Right lobe of liver (tissue), 6 donors: ENCODE data around the gene ZNF487. TPM values are rescaled to one million over a fixed set of nuclear protein-coding genes. Genes with fewer than 3 reads are reported as not detected.
"Not testable (repeated sequence)": the region's sequence is repeated elsewhere in the genome, so short reads cannot be mapped to it uniquely, and the experiment has no call there.

Experiments
- ATAC-seq, 4 donors: fragments of 200-7000 bp; cut with Tn5 transposase; one replicate each; pipeline ENCODE4 v1.9.1; 2020; ENCODE audit warnings: mild to moderate bottlenecking in 4 of 4, moderate library complexity in 4 of 4
- DNase-seq, 3 donors: peaks; one replicate each; pipeline ENCODE4 v3.0.0-alpha.2; 2020
- H3K27ac ChIP-seq, 3 donors: fragments of 200-600 bp; one replicate each; pipeline ENCODE4 v1.8.0; 2022
- H3K27me3 ChIP-seq, 2 donors: fragments of 200-600 bp; one replicate each; pipeline ENCODE4 v1.8.0; 2022
- H3K36me3 ChIP-seq, 4 donors: fragments of 200-600 bp; sonication (generic) in 1 of 4; one replicate each; pipeline versions ENCODE4 v1.5.1 to v1.8.0; 2017 to 2022; ENCODE audit warnings: control low read depth in 1 of 4
- H3K4me1 ChIP-seq, 4 donors: fragments of 200-600 bp; sonication (generic) in 1 of 4; one replicate each; pipeline versions ENCODE4 v1.5.1 to v1.8.0; 2017 to 2022; ENCODE audit warnings: control low read depth in 1 of 4
- H3K4me3 ChIP-seq, 3 donors: fragments of 200-600 bp; one replicate each; pipeline ENCODE4 v1.8.0; 2022
- H3K9me3 ChIP-seq, 4 donors: fragments of 200-600 bp; sonication (generic) in 1 of 4; one replicate each; pipeline versions ENCODE4 v1.5.1 to v1.8.0; 2017 to 2022; ENCODE audit warnings: control low read depth in 1 of 4
- CTCF ChIP-seq, 4 donors: fragments of 200-600 bp in 3 of 4; fragments of 450-650 bp in 1 of 4; IDR thresholded peaks; one replicate each; pipeline versions ENCODE4 v1.5.1 to v1.8.0; 2016 to 2022; ENCODE audit warnings: antibody characterized with exemption in 4 of 4, mild to moderate bottlenecking in 2 of 4
- POLR2A ChIP-seq: fragments of 450-650 bp; IDR thresholded peaks from one replicate; pipeline ENCODE4 v1.6.1; 2017; ENCODE audit warnings: antibody characterized with exemption, mild to moderate bottlenecking
- WGBS: methylation state at CpG from one replicate; pipeline ENCODE4 v1.1.6; 2018; ENCODE audit warnings: low coverage, low lambda C conversion rate; ENCODE audit not compliant: insufficient coverage; ENCODE audit errors: missing lambda C conversion rate; 5-methylcytosine and 5-hydroxymethylcytosine counted together
- intact Hi-C, 2 donors: fragments of 100-400 bp; cut with DNase I; formaldehyde crosslinking; loops; one replicate each; pipeline versions ENCODE4 v1.11.2 to v1.14.1; 2022
- total RNA-seq, 6 experiments: library from RNA; depleted of rRNA in 2 of 6; stranded (reverse); fragments of >200 nt in 2 of 6; fragmentation: NEBNext Ultra II Directional in 3 of 6; extraction: Animal tissue kit (Norgen Biotek cat#: 25700) in 3 of 6; gene quantifications; one replicate each; pipeline versions ENCODE4 v1.1.0 to v1.2.4, GENCODE V29; 2016 to 2023
- donor health status: DM: no; HTN: yes; CAD: no.
- donor health status: DM: no; HTN: no; CAD: no.
- donor health status: DM: no; HTN: no; CAD: no.
- donor health status: DM: no; HTN: yes; CAD: no.
- donor health status: DM: no; HTN: yes; CAD: no.

The ZNF487 gene
- total RNA-seq, 6 experiments from 2014 or later: 1.4 to 3.0 (median 1.8) TPM

- no peak for TF ChIP-seq POLR2A
- TF ChIP-seq CTCF (IDR thresholded peaks at IDR 0.05): peak; percentile 75 to 78 (median 77)
- H3K9me3 ChIP-seq: no peaks in the 10 kb centered on the region
- H3K27ac ChIP-seq: no peak overlapping the region
- intact Hi-C loops: loop anchor here in 1 of 2 donors (10.0 kb wide), 1 partner anchor 167 kb away; no protein-coding TSS in a partner anchor
- no peak for DNase-seq
- no peaks in the 10 kb centered on the region for H3K36me3 ChIP-seq
- WGBS: 11% methylated on average over 5 of the region's 5 CpGs
- H3K27me3 ChIP-seq: no peaks in the 10 kb centered on the region
- peak; percentile 88 to 95 (median 92) for ATAC-seq
- peak overlapping the region in 2 of 3 donors; percentile 17 for H3K4me3 ChIP-seq
- H3K4me1 ChIP-seq: no peaks in the 10 kb centered on the region
These were observed 25.0 kb downstream of the ZNF487 start for GRCh38 chr10:43461950-43462349.

- ATAC-seq, H3K27ac ChIP-seq, H3K4me3 ChIP-seq, DNase-seq, H3K9me3 ChIP-seq, H3K27me3 ChIP-seq, H3K4me1 ChIP-seq, H3K36me3 ChIP-seq: not testable (repeated sequence)
- no CpG with 5 or more reads among the region's 49 CpGs for WGBS
- intact Hi-C loops: loop anchor here in 1 of 2 donors (10.0 kb wide), 1 partner anchor 170 kb away; no protein-coding TSS in a partner anchor
These were observed 28.3 kb downstream of the ZNF487 start for GRCh38 chr10:43465086-43465735.

DNA sequence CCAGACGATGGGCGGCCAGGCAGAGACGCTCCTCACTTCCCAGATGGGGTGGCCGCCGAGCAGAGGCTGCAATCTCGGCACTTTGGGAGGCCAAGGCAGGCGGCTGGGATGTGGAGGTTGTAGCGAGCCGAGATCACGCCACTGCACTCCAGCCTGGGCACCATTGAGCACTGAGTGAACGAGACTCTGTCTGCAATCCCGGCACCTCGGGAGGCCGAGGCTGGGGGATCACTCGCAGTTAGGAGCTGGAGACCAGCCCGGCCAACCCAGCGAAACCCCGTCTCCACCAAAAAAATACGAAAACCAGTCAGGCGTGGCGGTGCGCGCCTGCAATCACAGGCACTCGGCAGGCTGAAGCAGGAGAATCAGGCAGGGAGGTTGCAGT, 28.8 kb downstream of the ZNF487 start:
- intact Hi-C loops: loop anchor here in 1 of 2 donors (10.0 kb wide), 1 partner anchor 171 kb away; no protein-coding TSS in a partner anchor
- not testable (repeated sequence) for H3K27me3 ChIP-seq, H3K36me3 ChIP-seq, H3K4me1 ChIP-seq, H3K9me3 ChIP-seq, DNase-seq, H3K4me3 ChIP-seq, ATAC-seq, H3K27ac ChIP-seq
- 88% methylated on average over 11 of the region's 24 CpGs for WGBS

DNA sequence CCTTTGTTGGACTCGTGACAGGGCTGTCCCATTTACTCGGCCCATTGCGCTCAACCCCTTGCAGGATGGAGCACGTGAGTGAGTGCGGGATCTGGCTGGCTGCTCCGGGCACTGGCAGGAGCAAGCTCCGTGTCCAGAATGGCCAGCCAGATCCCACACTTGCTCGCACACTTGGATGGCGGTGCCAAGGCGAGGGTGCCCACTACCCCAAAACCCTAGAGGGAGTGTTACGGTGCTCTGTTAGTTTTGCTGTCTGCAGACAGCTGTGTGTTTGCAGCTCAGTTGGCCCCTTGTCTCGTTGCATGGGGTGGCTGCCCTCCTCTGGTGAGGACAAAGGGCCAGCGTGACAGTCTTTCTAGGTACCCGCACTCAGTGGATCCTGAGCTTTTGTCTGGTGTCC, 34.2 kb downstream of the ZNF487 start:
- WGBS: 91% methylated on average over 6 of the region's 14 CpGs
- no peak overlapping the region for H3K27ac ChIP-seq
- no peak overlapping the region for H3K4me3 ChIP-seq
- H3K27me3 ChIP-seq: no peaks in the 10 kb centered on the region
- no peak for TF ChIP-seq POLR2A
- TF ChIP-seq CTCF (IDR thresholded peaks at IDR 0.05): no peak
- DNase-seq: no peak
- no peak for ATAC-seq
- H3K9me3 ChIP-seq: no peaks in the 10 kb centered on the region
- intact Hi-C loops: no loop called here
- H3K4me1 ChIP-seq: peaks cover 0 to 12% (median 0%) of the 10 kb centered on the region in 4 donors
- no peaks in the 10 kb centered on the region for H3K36me3 ChIP-seq

DNA sequence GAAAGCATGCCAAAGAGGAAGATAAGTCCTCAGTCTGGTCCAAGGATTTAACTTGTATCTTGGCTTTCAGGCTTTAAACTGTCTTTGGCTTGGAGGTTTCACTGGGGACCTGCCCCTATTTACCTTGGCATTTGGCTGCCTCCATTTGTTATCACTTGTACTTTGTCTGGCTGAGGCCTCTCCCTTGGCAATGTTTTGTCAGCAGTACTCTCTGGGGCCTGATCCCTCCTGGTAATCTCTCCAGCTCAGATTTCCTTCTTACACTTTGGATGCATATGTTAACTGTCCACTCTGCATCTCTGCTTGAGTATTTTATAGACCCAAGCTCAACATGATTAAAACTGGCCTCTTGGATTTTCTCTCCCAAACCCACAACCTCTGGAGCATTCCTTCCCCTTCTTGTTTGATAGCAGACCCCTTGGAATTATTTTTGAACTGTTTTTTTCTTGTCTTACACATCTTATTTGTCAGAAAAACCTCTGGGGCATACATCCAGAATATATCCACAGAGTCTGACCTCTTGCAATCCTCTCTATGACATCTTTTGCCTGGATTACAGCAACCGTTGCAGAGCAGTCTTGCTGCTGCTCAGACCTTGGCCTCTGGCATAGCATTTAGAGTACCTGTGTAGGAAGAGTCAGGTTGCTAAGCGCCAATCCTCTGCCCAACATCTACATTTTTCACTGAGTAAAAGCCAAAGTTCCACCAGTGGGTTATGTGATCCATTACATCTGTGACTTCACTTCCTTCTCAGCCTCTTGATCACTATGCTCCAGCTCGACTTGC, 35.2 kb downstream of the ZNF487 start:
- no peaks in the 10 kb centered on the region for H3K9me3 ChIP-seq
- WGBS: 50% methylated on average over 2 of the region's 3 CpGs
- H3K4me1 ChIP-seq: peaks cover 0 to 12% (median 0%) of the 10 kb centered on the region in 4 donors
- no peak overlapping the region for H3K27ac ChIP-seq
- no peaks in the 10 kb centered on the region for H3K27me3 ChIP-seq
- no peaks in the 10 kb centered on the region for H3K36me3 ChIP-seq
- no peak overlapping the region for H3K4me3 ChIP-seq
- intact Hi-C loops: no loop called here
- no peak for TF ChIP-seq CTCF (IDR thresholded peaks at IDR 0.05)
- no peak for TF ChIP-seq POLR2A
- ATAC-seq: peak; percentile 73 to 97 (median 80)
- peak in 1 of 3 donors; percentile 53 for DNase-seq
